ENCODE data around the gene TGFBR2. TPM values are rescaled to one million over a fixed set of nuclear protein-coding genes. Genes with fewer than 3 reads are reported as not detected.

Gene TGFBR2
- total and polyA plus RNA-seq, 2 experiments from 2014 or later: 4.7 to 13.0 TPM

DNA sequence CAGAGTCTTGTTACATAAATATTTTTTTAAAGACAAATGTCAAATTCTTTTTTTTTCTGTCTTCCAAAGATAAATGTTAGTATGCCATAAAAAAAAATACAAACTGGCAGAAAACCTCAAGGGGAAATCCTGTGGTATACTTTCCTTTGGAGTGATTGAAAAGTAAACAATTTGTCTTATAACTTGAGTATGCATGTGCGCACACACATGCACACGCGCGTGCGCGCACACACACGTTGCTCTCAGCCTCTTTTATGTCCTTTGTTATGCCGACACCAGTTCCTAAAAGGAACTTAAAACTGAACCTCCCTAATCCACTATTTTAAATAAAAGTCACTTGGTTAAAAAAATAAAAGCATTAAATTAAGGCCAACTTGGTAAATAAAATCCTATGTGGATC, 58.1 kb downstream of the TGFBR2 start:
- Mint-ChIP-seq H3K4me3 (no peak overlapping the region), H3K36me3 (ENCODE audit: low read depth) (peaks cover 9% of the 10 kb centered on the region; the same call in 2 of the 3 replicates), H3K9me3 (no peaks in the 10 kb centered on the region), H3K27ac (no peak overlapping the region), H3K4me1 (peaks cover 70% of the 10 kb centered on the region), H3K27me3 (ENCODE audit: insufficient read depth, low read depth, poor library complexity) (no peaks in the 10 kb centered on the region)
- Histone ChIP-seq H2AFZ (no peak overlapping the region), H3K79me2 (replicated peaks; ENCODE audit: insufficient read depth) (no peaks in the 10 kb centered on the region), H3K36me3 (ENCODE audit: insufficient read depth) (no peaks in the 10 kb centered on the region), H3K4me2 (peak overlapping the region; percentile 62; the same call in 1 of the 2 replicates), H3K9me2 (ENCODE audit: insufficient read depth) (no peaks in the 10 kb centered on the region), H3K27ac (ENCODE audit: low read depth) (peak overlapping the region; percentile 62; the same call in 1 of the 2 replicates), H3K27me3 (ENCODE audit: insufficient read depth) (no peaks in the 10 kb centered on the region), H4K20me1 (replicated peaks; ENCODE audit: insufficient read depth) (no peaks in the 10 kb centered on the region), H3F3A (replicated peaks; ENCODE audit: low read depth) (no peaks in the 10 kb centered on the region), H3K4me1 (ENCODE audit: insufficient read depth) (peaks cover 62% of the 10 kb centered on the region), H3K4me3 (no peak overlapping the region)
- ATAC-seq: no peak
- TF ChIP-seq JUNB (IDR thresholded peaks at IDR 0.05; ENCODE audit: unreplicated experiment) (no peak), EZH2phosphoT487 (IDR thresholded peaks at IDR 0.05; ENCODE audit: unreplicated experiment) (no peak), STAT1 (IDR thresholded peaks at IDR 0.05; ENCODE audit: unreplicated experiment) (no peak), NANOG (IDR thresholded peaks at IDR 0.05; ENCODE audit: borderline replicate concordance) (no peak), ZNF114 (CRISPR knock-in tag; IDR thresholded peaks at IDR 0.05) (no peak), ZNF331 (CRISPR knock-in tag; IDR thresholded peaks at IDR 0.05; ENCODE audit: low read depth) (no peak), CREB1 (CRISPR knock-in tag; IDR thresholded peaks at IDR 0.05; ENCODE audit: low read depth) (no peak), EZH2 (IDR thresholded peaks at IDR 0.05; ENCODE audit: low read depth, unreplicated experiment) (no peak), POLR2AphosphoS5 (IDR thresholded peaks at IDR 0.05; ENCODE audit: low read depth) (no peak)
- TF ChIP-seq, protein P1, sequence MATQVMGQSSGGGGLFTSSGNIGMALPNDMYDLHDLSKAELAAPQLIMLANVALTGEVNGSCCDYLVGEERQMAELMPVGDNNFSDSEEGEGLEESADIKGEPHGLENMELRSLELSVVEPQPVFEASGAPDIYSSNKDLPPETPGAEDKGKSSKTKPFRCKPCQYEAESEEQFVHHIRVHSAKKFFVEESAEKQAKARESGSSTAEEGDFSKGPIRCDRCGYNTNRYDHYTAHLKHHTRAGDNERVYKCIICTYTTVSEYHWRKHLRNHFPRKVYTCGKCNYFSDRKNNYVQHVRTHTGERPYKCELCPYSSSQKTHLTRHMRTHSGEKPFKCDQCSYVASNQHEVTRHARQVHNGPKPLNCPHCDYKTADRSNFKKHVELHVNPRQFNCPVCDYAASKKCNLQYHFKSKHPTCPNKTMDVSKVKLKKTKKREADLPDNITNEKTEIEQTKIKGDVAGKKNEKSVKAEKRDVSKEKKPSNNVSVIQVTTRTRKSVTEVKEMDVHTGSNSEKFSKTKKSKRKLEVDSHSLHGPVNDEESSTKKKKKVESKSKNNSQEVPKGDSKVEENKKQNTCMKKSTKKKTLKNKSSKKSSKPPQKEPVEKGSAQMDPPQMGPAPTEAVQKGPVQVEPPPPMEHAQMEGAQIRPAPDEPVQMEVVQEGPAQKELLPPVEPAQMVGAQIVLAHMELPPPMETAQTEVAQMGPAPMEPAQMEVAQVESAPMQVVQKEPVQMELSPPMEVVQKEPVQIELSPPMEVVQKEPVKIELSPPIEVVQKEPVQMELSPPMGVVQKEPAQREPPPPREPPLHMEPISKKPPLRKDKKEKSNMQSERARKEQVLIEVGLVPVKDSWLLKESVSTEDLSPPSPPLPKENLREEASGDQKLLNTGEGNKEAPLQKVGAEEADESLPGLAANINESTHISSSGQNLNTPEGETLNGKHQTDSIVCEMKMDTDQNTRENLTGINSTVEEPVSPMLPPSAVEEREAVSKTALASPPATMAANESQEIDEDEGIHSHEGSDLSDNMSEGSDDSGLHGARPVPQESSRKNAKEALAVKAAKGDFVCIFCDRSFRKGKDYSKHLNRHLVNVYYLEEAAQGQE (IDR thresholded peaks at IDR 0.05; ENCODE audit: unreplicated experiment): no peak
- TF ChIP-seq, protein P2, sequence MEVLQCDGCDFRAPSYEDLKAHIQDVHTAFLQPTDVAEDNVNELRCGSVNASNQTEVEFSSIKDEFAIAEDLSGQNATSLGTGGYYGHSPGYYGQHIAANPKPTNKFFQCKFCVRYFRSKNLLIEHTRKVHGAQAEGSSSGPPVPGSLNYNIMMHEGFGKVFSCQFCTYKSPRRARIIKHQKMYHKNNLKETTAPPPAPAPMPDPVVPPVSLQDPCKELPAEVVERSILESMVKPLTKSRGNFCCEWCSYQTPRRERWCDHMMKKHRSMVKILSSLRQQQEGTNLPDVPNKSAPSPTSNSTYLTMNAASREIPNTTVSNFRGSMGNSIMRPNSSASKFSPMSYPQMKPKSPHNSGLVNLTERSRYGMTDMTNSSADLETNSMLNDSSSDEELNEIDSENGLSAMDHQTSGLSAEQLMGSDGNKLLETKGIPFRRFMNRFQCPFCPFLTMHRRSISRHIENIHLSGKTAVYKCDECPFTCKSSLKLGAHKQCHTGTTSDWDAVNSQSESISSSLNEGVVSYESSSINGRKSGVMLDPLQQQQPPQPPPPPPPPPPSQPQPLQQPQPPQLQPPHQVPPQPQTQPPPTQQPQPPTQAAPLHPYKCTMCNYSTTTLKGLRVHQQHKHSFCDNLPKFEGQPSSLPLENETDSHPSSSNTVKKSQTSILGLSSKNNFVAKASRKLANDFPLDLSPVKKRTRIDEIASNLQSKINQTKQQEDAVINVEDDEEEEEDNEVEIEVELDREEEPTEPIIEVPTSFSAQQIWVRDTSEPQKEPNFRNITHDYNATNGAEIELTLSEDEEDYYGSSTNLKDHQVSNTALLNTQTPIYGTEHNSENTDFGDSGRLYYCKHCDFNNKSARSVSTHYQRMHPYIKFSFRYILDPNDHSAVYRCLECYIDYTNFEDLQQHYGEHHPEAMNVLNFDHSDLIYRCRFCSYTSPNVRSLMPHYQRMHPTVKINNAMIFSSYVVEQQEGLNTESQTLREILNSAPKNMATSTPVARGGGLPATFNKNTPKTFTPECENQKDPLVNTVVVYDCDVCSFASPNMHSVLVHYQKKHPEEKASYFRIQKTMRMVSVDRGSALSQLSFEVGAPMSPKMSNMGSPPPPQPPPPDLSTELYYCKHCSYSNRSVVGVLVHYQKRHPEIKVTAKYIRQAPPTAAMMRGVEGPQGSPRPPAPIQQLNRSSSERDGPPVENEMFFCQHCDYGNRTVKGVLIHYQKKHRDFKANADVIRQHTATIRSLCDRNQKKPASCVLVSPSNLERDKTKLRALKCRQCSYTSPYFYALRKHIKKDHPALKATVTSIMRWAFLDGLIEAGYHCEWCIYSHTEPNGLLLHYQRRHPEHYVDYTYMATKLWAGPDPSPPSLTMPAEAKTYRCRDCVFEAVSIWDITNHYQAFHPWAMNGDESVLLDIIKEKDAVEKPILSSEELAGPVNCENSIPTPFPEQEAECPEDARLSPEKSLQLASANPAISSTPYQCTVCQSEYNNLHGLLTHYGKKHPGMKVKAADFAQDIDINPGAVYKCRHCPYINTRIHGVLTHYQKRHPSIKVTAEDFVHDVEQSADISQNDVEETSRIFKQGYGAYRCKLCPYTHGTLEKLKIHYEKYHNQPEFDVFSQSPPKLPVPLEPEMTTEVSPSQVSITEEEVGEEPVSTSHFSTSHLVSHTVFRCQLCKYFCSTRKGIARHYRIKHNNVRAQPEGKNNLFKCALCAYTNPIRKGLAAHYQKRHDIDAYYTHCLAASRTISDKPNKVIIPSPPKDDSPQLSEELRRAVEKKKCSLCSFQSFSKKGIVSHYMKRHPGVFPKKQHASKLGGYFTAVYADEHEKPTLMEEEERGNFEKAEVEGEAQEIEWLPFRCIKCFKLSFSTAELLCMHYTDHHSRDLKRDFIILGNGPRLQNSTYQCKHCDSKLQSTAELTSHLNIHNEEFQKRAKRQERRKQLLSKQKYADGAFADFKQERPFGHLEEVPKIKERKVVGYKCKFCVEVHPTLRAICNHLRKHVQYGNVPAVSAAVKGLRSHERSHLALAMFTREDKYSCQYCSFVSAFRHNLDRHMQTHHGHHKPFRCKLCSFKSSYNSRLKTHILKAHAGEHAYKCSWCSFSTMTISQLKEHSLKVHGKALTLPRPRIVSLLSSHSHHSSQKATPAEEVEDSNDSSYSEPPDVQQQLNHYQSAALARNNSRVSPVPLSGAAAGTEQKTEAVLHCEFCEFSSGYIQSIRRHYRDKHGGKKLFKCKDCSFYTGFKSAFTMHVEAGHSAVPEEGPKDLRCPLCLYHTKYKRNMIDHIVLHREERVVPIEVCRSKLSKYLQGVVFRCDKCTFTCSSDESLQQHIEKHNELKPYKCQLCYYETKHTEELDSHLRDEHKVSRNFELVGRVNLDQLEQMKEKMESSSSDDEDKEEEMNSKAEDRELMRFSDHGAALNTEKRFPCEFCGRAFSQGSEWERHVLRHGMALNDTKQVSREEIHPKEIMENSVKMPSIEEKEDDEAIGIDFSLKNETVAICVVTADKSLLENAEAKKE (CRISPR knock-in tag; IDR thresholded peaks at IDR 0.05): no peak
- TF ChIP-seq, protein P3, sequence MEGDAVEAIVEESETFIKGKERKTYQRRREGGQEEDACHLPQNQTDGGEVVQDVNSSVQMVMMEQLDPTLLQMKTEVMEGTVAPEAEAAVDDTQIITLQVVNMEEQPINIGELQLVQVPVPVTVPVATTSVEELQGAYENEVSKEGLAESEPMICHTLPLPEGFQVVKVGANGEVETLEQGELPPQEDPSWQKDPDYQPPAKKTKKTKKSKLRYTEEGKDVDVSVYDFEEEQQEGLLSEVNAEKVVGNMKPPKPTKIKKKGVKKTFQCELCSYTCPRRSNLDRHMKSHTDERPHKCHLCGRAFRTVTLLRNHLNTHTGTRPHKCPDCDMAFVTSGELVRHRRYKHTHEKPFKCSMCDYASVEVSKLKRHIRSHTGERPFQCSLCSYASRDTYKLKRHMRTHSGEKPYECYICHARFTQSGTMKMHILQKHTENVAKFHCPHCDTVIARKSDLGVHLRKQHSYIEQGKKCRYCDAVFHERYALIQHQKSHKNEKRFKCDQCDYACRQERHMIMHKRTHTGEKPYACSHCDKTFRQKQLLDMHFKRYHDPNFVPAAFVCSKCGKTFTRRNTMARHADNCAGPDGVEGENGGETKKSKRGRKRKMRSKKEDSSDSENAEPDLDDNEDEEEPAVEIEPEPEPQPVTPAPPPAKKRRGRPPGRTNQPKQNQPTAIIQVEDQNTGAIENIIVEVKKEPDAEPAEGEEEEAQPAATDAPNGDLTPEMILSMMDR (conservative IDR thresholded peaks at IDR 0.05; ENCODE audit: low read depth in 2 of 2): no peak
- TF ChIP-seq, protein P4, sequence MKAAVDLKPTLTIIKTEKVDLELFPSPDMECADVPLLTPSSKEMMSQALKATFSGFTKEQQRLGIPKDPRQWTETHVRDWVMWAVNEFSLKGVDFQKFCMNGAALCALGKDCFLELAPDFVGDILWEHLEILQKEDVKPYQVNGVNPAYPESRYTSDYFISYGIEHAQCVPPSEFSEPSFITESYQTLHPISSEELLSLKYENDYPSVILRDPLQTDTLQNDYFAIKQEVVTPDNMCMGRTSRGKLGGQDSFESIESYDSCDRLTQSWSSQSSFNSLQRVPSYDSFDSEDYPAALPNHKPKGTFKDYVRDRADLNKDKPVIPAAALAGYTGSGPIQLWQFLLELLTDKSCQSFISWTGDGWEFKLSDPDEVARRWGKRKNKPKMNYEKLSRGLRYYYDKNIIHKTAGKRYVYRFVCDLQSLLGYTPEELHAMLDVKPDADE (IDR thresholded peaks at IDR 0.05): no peak
- no peak for DNase-seq (ENCODE audit: low spot score)

Data from GM23338 (cell line).